Psoas muscle (tissue), 8 donors: ENCODE data around the gene PAPSS2. TPM values are rescaled to one million over a fixed set of nuclear protein-coding genes. Genes with fewer than 3 reads are reported as not detected.

Experiments
- ATAC-seq, 4 donors: fragments of 200-7000 bp; cut with Tn5 transposase; one replicate each; pipeline ENCODE4 v1.9.1; 2020; ENCODE audit warnings: moderate library complexity in 3 of 4, mild to moderate bottlenecking in 2 of 4
- DNase-seq, 2 donors: peaks; one replicate each; pipeline ENCODE4 v3.0.0-alpha.2; 2020
- H3K27ac ChIP-seq: fragments of 200-600 bp; one replicate; pipeline ENCODE4 v1.8.0; 2022
- H3K27me3 ChIP-seq, 3 donors: fragments of 200-600 bp in 1 of 3; one replicate each; pipeline versions ENCODE4 v1.6.1 to v1.8.0; 2013 to 2022; ENCODE audit warnings: low read length in 2 of 3, mild to moderate bottlenecking in 2 of 3, moderate library complexity in 1 of 3; ENCODE audit not compliant: insufficient read depth in 3 of 3
- H3K36me3 ChIP-seq, 2 donors: fragments of 200-600 bp in 1 of 2; one replicate each; pipeline versions ENCODE4 v1.6.1 to v1.8.0; 2013 to 2022; ENCODE audit warnings: low read depth in 1 of 2, mild to moderate bottlenecking in 1 of 2, moderate library complexity in 1 of 2; ENCODE audit not compliant: insufficient read depth in 1 of 2
- H3K4me1 ChIP-seq: fragments of 200-600 bp; one replicate; pipeline ENCODE4 v1.8.0; 2022
- H3K4me3 ChIP-seq: fragments of 200-600 bp; one replicate; pipeline ENCODE4 v1.8.0; 2022; ENCODE audit warnings: mild to moderate bottlenecking
- H3K9me3 ChIP-seq: fragments of 200-600 bp; one replicate; pipeline ENCODE4 v1.8.0; 2022
- CTCF ChIP-seq: fragments of 200-600 bp; IDR thresholded peaks from one replicate; pipeline ENCODE4 v1.8.0; 2022; ENCODE audit warnings: antibody characterized with exemption
- WGBS, 3 donors: extraction: QIAGEN DNeasy Blood & Tissue Kit; methylation state at CpG; one replicate each; pipeline versions ENCODE4 v1.1.6 to v1.1.7; 2013; 5-methylcytosine and 5-hydroxymethylcytosine counted together
- intact Hi-C, 2 donors: fragments of 100-400 bp; cut with DNase I; formaldehyde crosslinking; loops; one replicate each; pipeline versions ENCODE4 v1.11.0 to v1.14.2; 2022
- polyA plus RNA-seq, 3 donors: library from polyadenylated mRNA; stranded (reverse); fragments of 200-250 nt; gene quantifications; one replicate each; pipeline ENCODE4 v1.2.3, GENCODE V29; 2013
- total RNA-seq, 4 donors: library from RNA; stranded (reverse); fragmentation: NEBNext Ultra II Directional in 2 of 4; extraction: Animal tissue kit (Norgen Biotek cat#: 25700) in 2 of 4; gene quantifications; one replicate each; pipeline versions ENCODE4 v1.2.1 to v1.2.4, GENCODE V29; 2021 to 2023
- donor health status: healthy with polysubstance abuse.
- donor health status: DM: no; HTN: no; CAD: no; lungs with moderate emphysema.
- donor health status: Bipolar disorder and iron deficiency.
- donor health status: healthy.
- donor health status: DM: yes; HTN: yes; CAD: no.
- donor health status: DM: no; HTN: no; CAD: no.
- donor health status: DM: no; HTN: no; CAD: no.
- donor health status: DM: yes; HTN: yes; CAD: no.

PAPSS2 gene
- total and polyA plus RNA-seq, 7 donors, result 2.0 to 11.0 (median 3.8) TPM

GRCh38 chr10:87685832-87686574 lies 26.3 kb downstream of the PAPSS2 start:
- Histone ChIP-seq H3K4me3 (no peak overlapping the region), H3K27ac (no peak overlapping the region), H3K36me3 (no peaks in the 10 kb centered on the region), H3K9me3 (no peaks in the 10 kb centered on the region), H3K27me3 (no peaks in the 10 kb centered on the region), H3K4me1 (no peaks in the 10 kb centered on the region)
- ATAC-seq (no peak), DNase-seq (no peak)
- intact Hi-C loops, result no loop called here
- WGBS, 3 donors, result 56 to 64% (median 62%) methylated on average over 5 of the region's 5 CpGs
- no peak for TF ChIP-seq CTCF

GRCh38 chr10:87691506-87692070 lies 31.9 kb downstream of the PAPSS2 start:
- Histone ChIP-seq H3K36me3 (no peaks in the 10 kb centered on the region), H3K4me3 (no peak overlapping the region), H3K27me3 (no peaks in the 10 kb centered on the region), H3K27ac (no peak overlapping the region), H3K4me1 (no peaks in the 10 kb centered on the region), H3K9me3 (no peaks in the 10 kb centered on the region)
- no peak for DNase-seq
- no peak for TF ChIP-seq CTCF
- WGBS, 3 donors, result 63 to 80% (median 79%) methylated on average over 3 of the region's 3 CpGs
- no peak for ATAC-seq
- intact Hi-C loops, result no loop called here

GRCh38 chr10:87692956-87693484 lies 33.3 kb downstream of the PAPSS2 start:
- intact Hi-C loops, result no loop called here
- no peak for ATAC-seq
- TF ChIP-seq CTCF, result no peak
- Histone ChIP-seq H3K4me1 (no peaks in the 10 kb centered on the region), H3K9me3 (no peaks in the 10 kb centered on the region), H3K27me3 (no peaks in the 10 kb centered on the region), H3K36me3 (no peaks in the 10 kb centered on the region), H3K4me3 (no peak overlapping the region), H3K27ac (no peak overlapping the region)
- 64 to 73% (median 70%) methylated on average over 3 of the region's 3 CpGs for WGBS, 3 donors
- no peak for DNase-seq

GRCh38 chr10:87694011-87694794 lies 34.5 kb downstream of the PAPSS2 start:
- Histone ChIP-seq H3K4me3 (no peak overlapping the region), H3K27me3 (no peaks in the 10 kb centered on the region), H3K9me3 (no peaks in the 10 kb centered on the region), H3K36me3 (no peaks in the 10 kb centered on the region), H3K27ac (no peak overlapping the region), H3K4me1 (no peaks in the 10 kb centered on the region)
- DNase-seq (no peak), ATAC-seq (no peak)
- no peak for TF ChIP-seq CTCF
- 86 to 92% (median 92%) methylated on average over 4 of the region's 4 CpGs for WGBS, 3 donors
- intact Hi-C loops, result no loop called here
